Measurements from ENCODE around the gene TMEM54.

- TF ChIP-seq POLR2A (IDR thresholded peaks at IDR 0.05), result no peak
- no peak for TF ChIP-seq CTCF (IDR thresholded peaks at IDR 0.05)
These were observed 28.2 kb upstream of the TMEM54 start for GRCh38 chr1:32929366-32929765.

Measured in sigmoid colon (tissue), 3 donors.